Epidermal melanocyte (primary cell): ENCODE data around the gene ZNF629.

Source experiments
- DNase-seq: peaks from one replicate; pipeline ENCODE4 v3.0.0; 2011; ENCODE audit warnings: low spot score; ENCODE audit not compliant: insufficient read length

ZNF629 gene

DNA sequence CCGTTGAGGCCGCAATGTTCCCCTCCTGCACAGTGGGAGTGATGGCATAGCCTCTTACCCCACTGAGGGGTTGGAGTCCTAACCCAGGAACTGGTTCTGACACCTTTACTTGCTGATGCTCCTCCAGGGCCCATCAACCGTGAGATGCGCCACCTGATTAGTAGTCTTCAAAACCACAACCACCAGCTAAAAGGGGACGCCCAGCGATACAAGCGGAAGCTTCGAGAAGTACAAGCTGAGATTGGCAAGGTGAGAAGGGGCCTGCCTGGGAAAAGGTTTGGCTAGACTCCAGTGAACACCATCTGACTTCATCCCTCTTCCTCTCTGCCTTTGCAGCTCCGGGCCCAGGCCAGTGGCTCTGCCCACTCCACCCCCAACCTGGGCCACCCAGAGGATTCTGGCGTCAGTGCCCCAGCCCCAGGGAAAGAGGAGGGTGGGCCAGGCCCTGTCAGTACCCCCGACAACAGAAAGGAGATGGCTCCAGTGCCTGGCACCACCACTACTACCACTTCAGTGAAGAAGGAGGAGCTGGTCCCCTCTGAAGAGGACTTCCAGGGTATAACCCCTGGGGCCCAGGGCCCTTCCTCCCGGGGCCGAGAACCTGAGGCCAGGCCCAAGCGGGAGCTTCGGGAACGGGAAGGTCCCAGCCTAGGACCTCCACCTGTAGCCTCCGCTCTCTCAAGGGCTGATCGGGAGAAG lies 19.1 kb downstream of the ZNF629 start:
- DNase-seq = no peak

DNA sequence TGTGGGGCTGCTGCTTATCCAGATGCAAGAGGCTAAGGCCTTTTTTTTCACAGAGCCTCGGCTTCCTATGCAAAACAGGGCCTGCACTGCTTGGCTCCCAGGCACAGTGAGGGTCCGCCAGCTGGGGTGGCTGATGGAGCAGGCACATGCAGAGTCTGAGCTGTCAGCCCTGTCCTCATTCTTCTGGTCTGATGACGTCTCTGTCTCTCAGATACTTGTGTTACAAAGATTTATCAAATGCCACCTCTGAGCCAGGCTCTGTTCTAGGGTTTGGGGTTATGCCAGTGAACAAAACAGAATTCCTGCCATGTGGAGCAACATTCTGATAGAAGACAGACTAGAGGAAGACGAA lies 20.1 kb downstream of the ZNF629 start:
- DNase-seq = no peak

DNA sequence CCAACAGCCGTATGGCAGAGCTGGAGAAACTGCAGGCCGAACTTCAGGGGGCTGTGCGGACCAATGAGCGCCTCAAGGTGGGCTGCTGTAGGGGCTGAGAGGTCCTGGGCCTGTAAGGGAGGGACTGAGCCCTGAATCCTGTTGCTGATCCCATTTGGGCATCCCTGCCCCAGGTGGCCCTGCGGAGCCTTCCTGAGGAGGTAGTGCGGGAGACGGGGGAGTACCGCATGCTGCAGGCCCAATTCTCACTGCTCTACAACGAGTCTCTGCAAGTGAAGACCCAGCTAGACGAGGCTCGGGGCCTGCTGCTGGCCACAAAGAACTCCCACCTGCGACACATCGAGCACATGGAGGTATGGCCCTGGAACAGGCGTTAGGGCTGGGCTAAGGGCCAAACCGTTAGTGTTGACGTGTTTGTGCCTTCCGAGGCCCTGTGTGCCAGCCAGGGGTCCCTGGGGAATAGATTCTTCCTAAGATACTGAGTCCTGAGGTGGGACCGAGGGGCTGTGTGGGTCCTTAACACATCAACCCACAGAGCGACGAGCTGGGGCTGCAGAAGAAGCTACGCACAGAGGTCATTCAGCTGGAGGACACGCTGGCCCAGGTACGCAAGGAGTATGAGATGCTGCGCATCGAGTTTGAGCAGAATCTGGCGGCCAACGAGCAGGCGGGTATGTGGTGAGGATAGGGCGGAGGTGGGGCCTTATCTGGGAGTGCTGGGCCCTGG lies 20.6 kb downstream of the ZNF629 start:
- no peak for DNase-seq

DNA sequence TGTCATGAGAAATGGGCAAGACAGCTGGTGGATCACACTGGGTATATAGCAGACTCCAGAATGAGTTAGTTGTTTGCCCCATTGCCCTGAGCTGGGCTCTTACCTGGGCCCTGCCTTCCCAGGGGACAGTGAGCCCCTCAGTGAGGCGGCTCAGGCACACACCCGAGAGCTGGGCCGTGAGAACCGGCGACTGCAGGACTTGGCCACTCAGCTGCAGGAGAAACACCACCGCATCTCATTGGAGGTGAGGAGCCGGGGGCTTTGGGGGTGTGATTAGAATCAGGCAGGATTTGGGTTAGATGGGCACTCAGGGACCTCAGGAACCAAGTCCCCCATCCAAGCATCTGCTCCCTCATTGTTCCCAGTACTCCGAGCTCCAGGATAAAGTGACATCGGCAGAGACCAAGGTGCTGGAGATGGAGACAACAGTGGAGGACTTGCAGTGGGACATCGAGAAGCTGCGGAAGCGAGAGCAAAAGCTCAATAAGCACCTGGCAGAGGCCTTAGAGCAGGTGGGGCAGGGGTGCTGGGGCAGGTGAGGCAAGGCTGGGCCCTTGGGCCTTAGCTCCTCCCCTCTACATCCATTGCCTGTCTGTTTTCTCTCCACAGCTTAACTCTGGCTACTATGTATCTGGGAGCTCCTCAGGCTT lies 22.1 kb downstream of the ZNF629 start:
- DNase-seq = no peak

DNA sequence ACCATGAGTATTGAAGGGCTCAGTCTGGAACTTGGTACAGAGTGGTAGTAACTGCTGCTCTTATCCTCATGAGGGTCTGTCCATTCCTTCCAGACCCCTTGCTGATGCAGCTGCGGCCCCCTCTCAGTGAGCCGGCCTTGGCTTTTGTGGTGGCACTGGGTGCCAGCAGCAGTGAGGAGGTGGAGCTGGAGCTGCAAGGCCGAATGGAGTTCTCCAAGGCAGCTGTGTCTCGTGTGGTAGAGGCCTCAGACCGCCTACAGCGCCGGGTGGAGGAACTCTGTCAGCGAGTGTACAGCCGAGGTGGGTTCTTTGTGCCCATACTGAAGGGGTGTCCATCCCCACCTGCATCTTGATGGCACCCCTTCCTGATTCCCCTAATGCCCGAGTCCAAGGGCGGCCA lies 22.9 kb downstream of the ZNF629 start:
- DNase-seq = no peak

DNA sequence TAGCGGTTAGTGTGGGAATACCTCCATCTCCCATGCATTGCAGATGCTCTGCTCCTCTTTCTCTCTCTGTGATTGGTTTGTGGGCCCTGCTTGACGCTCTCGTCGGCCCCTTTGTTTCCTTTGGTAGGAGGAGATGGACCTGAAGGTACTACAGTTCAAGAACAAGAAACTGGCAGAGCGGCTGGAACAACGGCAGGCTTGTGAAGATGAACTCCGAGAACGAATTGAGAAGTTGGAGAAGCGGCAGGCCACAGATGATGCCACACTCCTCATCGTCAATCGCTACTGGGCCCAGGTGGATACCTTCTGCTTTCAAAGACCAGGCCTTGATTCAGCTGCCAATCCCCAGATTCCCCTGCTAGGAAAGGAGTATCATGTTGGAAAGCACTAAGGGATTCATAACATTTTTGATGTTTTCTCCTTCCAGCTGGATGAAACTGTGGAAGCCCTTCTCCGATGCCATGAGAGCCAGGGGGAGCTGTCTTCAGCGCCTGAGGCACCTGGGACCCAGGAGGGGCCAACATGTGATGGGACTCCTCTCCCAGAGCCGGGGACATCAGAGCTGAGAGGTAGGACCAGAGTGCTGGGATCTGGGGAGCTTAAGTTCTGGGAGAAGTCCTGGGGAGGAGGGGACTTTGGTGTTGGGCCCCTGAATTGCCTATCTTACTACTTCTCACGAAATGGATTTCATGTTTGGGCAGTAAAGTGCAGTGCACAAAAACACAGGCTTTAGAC lies 23.8 kb downstream of the ZNF629 start:
- no peak for DNase-seq

DNA sequence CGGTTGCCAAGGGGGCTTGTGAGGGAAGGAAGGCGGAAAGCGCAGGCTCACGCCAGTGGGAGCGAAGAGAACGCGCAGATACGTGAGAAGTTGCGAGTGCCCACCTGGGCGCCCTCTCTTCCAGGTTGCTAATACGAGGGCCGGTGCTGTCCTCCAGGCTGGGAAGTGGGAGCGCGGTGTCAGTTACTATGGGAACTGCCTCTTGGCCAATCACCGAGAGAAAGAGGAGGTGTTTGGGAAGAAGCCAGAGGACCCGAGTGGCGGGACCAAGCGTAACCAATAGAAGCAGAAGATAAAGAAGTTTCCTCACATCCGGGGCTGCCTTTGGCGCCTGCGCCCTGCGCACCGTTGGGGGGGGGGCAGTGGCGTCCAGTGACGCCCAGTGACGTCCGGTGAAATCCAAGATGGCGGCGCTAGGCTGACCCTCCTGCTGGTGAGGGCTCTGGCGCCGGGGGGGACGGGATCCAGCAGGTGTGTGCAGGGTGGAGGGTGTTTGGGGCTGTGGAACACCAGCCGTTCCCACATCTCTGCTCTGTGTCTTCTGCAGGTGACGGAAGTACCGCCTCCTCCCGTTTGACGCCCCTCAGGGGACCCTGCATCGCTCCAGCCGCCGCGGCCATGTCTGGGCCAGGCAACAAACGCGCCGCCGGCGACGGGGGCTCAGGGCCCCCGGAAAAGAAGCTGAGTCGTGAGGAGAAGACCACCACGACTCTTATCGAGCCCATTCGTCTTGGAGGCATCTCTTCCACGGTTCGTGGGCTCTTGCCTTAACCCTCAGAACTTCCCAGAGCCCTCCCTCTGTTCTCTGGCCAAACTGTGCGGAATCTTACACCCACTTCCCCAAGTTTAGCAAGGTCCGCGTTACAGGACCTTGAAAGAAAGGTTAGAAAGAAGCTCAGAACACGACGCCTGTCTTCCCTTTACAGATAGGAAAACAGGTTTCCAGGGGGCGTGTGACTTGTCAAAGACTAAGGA lies 24.8 kb downstream of the ZNF629 start, which contains the start of the genes CFAP119 and RNF40:
CFAP119 (minus strand) TSS at position 135 of the 975 bp plus-strand sequence. CDS start 314 bp downstream, outside the sequence.
RNF40 (plus strand) TSS at position 395 of the 975 bp plus-strand sequence; CDS start at position 619, 224 bp downstream.
- DNase-seq = peak; percentile 100

DNA sequence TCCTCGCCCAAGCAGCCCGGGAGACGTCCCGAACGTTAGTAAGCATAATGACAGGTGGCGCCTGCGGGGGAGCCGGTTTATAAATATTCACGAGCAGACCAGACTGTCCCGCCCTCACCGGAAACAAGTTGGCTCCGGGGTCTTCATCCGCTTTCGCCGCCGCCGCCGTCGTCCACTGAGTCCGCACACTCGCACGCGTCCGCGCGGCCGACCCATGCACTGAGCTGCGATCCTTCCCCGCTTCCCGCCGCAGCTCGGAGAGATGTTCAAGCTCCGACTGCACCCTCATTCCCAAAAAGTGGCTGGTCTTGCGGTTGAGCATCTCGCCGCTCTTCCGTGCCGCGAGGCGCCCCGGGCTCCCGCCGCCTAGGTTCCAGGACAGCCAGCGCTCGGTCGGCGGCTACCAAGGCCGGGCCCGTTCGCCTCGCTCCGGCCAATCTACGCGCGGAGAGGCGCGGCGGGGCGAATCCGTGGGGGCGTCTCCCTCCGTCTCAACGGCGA lies 25.5 kb downstream of the ZNF629 start:
- DNase-seq = no peak

DNA sequence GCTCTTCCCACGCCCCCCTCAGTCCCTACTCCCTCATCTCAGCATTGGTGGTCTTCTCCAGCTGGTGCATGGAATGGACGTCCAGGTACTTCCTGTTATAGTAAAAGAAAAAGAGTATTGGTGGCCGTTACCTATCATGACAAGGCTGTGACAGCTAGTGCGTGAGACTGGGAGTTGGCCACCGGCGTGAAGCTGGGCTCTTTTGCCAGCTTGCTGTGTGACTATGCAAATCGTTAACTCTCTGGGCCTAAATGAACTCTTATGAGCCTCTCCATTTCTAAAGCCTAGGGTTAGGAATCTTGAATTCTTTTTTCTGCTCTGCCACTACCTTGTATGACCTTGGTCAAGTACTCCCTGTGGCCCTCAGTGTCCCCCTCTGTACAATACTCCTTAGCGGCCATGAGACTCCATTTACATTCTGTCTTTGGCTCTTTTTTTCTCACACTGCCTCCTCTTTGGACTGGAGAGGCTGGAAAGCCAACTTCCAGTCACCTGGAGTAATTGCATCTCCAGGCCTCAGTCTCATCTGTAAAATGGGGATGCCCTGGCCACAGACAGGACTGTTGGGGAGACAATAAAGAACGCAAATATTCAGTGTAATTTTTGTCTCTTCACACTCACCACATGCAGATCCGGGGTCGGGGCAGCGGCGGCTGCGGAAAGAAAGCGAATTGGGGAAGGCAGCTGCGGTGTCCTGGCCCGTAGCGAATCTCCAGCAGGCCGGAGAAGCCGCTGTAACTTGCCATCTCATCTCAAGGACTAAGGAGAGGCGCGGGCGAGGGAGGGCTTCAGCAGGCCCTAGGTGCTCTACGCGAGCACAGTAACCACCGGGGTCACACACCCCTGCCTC lies 26.2 kb downstream of the ZNF629 start:
- no peak for DNase-seq

DNA sequence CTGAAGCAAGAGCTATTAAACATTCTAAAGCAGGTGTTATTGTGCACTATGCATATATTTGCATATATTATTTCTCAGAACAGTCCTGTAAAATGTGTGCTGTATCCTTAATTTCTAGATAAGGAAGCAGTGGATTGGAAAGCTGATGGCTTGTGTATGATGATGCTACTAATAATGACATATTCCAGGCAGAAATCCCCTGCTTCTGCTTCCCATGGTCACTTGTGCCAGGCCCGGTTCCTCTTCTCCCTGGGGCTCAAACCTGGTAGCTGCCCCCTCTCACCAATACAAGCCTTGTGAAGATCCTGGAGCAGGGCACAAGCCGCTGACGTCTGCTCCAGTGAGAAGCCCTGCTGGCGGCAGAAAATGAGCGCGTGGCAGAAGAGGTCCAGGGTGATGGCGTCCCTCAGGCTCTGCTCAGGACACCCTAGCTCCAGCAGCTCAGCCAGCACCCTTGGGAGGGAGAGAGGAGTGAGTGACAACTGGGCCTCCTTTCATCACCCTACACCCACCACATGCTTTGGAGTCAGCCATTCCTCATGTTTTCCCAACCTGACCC lies 26.9 kb downstream of the ZNF629 start:
- DNase-seq = no peak

DNA sequence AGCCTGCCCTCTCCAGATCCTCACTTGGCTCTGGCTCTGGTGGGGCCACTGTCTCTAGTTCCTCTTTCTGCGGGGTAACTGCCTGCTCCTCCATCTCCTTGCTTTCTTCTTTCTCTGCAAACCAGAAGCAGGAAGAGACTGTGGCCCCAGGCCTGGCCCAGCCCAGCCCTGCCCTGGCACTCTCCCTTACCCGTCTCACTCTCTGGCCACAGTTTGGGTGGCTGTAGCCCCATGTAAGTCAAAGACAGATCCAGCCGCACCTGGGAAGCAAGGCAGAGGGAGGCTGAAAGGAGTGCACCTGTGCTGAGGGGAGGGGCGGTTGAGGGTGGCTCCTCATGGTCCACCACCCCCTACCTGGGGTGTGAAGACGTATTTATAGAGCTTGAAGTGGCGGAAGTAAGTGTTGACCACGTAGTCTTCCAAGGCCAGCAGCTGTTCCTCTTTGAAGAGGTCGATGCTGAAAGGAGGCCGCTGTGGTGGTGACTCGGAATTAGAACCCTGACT lies 28.0 kb downstream of the ZNF629 start:
- no peak for DNase-seq

DNA sequence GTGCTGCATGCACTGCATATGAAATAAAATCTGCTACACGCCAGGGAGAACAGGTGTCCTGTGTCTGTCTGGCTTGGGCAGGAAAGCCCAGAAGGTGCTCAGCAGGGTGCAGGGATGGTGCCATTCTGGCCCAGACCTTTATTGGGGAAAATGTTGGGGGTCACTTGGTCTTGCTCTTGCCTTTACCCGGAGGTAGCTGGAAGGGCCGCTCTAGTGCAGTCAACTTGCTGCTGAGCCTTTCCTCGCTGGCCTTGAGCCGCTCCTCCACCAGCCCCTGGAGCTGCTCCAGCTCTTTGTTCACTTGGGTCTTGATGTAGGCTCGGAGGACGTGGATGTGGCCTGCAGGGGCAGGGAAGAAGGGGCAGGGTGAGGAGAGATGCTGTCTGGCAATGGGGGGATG lies 29.7 kb downstream of the ZNF629 start:
- no peak for DNase-seq

DNA sequence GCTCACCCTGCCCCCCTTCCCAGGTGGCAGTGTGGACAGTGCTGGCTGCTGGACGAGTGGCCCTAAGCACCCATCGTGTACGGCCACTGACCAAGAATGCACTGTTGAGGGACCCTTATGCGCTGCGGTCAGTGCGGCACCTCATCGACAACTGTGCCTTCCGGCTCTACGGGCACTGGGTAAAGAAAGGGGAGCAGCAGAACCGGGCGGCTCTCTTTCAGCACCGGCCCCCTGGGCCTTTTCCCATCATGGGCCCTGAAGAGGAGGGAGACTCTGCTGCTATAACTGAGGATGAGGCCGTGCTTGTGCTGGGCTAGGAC lies 30.3 kb downstream of the ZNF629 start:
- no peak for DNase-seq

DNA sequence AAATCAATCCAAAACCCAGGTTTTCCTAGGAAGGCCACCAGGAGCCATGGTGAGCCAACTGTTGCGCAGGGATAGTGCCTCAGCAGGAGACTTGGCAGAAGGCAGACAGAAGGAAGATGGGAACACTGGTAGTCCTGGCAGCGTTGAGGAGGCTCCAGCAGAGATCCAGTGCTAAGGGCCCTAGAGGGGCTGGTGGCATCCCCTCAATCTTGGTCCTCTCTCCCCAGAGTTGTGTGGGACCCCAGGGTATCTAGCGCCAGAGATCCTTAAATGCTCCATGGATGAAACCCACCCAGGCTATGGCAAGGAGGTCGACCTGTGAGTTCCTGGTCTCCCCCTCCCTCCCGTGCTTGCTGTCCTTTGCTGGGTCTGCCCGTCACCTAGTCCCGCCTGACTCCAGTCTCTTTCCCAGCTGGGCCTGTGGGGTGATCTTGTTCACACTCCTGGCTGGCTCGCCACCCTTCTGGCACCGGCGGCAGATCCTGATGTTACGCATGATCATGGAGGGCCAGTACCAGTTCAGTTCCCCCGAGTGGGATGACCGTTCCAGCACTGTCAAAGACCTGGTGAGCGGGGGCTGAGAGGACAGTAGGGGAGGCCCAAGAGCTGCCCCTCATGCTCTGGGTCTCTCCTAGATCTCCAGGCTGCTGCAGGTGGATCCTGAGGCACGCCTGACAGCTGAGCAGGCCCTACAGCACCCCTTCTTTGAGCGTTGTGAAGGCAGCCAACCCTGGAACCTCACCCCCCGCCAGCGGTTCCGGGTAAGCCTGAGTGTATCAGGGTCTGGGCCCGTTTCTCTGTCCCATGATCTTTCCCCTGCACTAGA lies 30.8 kb downstream of the ZNF629 start:
- no peak for DNase-seq

DNA sequence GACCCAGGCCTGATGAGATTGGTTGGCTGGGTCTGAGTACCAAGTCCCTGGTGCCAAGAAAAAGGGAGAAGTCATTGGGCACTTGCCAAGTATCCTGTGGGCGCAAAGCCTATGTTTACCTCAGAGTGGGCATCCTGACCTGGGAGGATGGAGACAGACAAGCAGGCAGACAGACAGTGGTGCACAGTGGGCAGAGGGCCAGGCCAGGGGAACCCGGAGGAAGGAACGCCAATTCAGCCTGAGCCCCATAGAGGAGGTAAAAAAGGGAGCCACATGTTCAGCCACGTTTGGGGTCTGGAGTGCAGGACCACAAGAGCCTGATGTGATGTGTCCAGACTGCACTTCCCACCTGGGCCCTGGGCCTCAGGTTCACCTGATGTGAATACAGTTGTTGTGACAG lies 33.4 kb downstream of the ZNF629 start:
- no peak for DNase-seq

DNA sequence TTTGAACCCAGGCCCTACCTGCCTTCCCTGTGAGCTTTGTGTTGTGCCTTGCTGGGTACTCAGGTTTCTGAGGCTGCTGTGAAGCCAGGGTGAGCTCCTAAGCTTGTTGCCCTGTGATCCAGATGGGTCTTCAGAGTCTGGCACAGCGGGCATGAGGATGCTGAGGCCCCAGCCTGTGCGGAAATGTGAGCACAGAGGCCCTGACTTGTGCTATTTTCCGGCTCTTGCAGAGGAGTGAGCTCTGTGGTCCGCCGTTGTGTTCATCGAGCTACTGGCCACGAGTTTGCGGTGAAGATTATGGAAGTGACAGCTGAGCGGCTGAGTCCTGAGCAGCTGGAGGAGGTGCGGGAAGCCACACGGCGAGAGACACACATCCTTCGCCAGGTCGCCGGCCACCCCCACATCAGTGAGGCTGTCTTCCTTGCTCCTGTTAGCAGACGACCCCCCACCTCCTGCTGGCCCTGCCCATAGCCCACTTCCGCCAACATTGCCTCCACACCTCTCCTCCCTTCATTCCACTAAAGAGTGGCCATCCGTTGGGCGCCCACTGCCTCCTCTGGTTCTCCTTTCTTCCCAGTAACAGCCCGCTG lies 36.0 kb downstream of the ZNF629 start:
- DNase-seq = no peak

DNA sequence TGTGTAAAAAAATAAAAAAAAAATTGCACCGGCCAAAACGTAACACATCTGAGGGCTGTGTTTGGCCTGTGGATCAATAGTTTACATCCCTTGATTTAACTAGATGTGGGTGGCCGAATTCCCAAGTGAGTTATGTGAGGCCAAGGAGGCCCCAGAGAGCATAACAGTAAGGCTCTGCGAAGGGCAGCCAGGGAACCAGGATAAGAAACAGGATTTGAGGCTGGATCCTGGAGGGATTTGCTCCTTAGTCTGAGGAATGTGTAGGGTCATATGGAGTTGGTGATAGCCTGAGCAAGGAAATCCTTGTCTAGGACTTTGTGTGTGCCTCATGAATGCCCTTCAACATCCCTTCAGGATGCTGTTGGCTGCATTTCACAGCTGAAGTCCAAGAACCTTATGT lies 36.8 kb downstream of the ZNF629 start:
- no peak for DNase-seq
